ENCODE results near the gene ERG.

The ERG gene, protein sequence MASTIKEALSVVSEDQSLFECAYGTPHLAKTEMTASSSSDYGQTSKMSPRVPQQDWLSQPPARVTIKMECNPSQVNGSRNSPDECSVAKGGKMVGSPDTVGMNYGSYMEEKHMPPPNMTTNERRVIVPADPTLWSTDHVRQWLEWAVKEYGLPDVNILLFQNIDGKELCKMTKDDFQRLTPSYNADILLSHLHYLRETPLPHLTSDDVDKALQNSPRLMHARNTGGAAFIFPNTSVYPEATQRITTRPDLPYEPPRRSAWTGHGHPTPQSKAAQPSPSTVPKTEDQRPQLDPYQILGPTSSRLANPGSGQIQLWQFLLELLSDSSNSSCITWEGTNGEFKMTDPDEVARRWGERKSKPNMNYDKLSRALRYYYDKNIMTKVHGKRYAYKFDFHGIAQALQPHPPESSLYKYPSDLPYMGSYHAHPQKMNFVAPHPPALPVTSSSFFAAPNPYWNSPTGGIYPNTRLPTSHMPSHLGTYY

DNA sequence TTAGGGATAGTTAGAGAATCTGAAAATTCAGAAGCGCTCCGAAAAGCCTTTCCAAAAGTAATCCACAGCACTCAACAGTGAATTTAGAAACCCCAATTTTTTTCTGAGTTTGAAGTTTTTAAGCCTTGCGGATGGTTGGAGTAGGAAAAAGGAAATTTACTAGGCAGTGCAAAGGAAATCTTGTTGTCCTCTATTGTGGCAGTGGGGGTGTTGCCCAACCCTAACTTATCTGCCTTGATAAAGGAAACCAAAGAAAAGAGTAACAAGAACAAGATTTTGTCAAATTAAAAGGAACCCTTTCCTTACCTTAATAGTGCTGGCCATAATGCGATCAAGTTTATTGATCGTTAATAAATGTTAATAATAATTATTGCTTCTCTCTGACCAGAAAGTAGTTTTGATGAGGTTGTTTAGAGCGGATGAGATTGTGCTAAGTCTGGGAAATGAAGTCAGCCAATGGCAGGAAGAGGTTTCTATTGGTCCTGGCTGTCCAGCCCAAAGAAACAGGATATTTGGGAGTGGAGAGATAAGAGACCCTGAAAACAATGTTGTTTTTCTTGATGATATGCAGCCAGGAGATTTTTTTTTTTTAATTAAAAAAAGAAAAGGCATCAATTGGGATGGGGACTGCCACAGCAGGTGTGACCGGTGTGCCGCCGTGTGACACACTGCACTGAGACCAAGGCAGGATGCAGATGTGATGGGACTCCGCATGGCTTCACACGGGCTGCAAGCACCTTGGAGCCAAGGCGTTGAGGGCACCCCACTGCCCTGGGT is at the start of gene ERG:
Gene ERG (minus strand): TSS at position 421 of the 777 bp plus-strand sequence. CDS start 97 bp downstream, at position 324.
- no peak for DNase-seq (ENCODE audit: low spot score)

DNA sequence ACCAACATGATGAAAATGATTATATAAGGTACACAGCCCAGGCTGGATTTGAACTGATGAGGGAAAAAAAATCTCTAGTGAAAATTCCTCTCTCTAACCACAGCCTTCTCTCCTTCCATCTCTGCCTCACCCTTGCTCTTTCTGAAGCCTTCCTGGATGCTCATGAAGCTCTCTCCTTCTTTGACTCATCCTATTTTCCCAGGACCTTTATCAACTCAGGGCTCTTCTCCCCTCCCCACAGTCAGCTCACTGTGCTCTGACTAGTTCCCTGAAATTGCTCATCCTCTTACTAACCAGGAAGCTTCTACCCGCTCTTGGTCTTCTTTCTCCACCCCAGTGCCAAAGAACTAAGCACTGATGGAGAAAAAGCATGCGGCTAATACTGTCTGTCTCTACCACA is 46.4 kb upstream of the ERG start:
- no peak for DNase-seq (ENCODE audit: low spot score)

DNA sequence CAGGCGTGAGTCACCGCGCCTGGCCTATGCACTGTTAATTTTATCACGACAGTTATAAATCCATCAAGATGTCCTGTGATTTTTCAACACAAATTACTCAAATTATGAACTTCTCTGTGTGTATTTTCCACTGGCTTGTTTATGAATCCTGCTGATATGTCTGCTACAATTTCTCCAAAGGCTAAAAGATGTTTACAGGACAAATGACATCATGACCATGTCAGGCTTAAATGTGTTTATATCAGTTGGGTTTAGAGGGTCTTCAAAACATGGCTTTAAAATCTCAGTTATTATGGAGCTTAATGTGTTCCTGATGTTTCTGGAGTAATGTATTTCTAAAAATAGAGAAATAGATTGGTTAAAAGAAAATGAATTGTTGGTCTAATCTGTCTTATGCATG is 44.0 kb upstream of the ERG start:
- no peak for DNase-seq (ENCODE audit: low spot score)

DNA sequence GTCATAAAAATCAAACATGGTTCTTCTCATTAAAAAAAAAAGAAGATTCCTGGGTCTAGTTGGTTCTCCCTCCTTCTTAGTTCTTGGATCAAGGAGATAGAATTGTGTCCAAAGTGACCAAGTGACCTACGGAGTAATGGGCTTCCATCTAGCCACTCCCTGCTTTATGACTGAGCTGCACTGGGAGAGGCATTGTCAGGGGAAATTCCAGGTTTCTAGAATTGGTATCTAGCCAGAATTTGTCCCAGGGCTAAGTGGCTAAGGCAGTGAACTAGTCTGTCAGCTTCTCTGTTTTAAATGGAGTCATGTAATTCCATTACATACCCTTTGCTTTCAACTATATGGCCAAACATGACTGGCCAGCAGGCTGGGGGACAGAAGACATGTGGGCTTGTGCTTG is 40.1 kb upstream of the ERG start:
- DNase-seq (ENCODE audit: low spot score) = no peak

DNA sequence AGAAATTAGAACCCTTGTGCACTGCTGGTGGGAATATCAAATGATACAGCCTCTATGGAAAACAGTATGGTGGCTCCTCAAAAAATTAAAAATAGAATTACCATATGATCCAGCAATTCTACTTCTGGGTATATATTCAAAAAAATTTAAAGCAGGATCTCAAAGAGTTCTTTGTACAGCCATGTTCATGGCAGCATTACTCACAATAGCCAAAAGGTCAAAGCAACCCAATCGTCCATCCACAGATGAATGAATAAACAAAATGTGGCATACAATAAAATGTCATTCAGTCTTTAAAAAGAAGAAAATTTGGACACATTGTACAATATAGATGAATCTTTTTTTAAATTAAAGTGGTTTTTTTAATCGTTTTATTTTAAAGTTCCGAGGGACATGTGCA is 36.3 kb upstream of the ERG start:
- DNase-seq (ENCODE audit: low spot score) = no peak

DNA sequence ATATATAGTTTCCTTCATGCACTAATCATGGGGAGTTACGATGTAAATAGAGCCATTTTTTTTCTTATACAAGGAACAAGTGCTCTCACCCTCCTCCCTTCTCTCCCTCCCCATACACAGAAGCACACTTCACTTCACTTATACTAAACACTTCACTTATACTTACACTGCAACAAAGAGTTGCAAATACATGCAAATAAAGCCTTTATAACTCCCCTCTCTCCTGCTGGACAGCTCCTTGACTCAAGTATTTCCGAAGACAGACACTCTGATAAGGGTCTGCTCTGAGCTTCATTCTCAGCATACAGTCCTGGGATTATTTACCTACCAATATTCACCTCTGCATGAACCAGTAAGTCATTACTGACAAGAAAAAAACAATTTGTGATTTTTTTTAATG is 35.6 kb upstream of the ERG start:
- DNase-seq (ENCODE audit: low spot score) = no peak

DNA sequence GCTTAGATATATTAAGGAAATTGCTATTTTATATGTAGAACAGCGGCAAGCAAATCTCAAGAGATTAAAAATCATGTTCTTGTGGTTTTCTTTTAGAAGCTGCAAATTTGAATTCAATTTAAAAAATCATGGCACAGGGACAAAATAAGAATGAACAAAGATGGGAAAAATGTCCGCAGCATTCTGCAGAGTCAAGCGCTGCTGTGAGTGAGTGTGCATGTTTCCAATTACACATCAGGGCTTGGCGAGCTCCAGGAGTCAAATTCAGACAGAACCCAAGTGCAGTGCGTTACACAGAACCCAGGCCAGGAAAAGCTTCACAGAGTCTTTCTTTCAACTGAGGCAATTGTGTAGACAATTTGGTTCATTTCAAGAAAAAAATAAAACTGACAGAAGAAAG is 33.3 kb upstream of the ERG start:
- no peak for DNase-seq (ENCODE audit: low spot score)

DNA sequence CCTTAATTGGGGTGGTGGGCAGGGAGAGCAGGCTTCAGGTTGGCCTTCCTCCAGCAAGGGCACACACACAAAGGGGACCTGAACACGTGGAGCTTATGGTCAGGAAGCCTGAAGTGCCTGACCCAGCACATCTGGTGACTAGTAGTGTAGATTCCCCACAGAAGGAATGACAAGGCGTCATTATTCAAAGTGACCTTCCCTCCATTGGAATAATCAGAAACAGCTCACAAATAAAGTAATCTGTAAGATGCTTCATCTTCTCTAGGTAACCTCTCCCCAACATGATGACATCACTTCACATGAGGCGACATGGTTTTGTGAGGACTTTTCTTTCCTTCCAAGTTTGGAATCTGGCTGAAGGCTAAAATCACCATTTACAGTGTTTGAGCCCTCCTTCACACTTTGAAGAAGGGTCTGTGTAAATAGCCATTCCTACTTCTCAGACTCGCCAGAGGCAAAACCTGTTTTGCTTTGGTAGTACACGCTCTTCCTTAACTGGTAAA is 32.8 kb upstream of the ERG start:
- DNase-seq (ENCODE audit: low spot score) = no peak

DNA sequence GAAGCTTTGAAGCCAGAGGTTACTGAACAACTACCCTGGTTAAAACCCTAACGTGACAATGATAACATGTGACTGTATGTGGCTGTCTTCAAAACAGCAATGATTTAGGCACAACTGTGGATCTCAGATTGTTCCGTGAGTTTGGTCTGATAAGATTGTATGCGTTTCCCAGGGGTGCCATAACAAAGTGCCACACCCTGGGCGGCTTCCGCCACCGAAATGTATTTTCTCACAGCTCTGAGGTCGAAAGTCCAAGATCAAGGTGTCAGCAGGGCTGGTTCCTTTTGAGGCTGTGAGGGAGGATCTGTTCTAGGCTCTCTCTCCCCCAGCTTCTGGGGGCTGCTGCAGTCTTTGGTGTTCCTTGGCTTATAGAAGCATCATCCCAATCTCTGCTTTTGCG is 29.5 kb upstream of the ERG start:
- DNase-seq (ENCODE audit: low spot score) = no peak

DNA sequence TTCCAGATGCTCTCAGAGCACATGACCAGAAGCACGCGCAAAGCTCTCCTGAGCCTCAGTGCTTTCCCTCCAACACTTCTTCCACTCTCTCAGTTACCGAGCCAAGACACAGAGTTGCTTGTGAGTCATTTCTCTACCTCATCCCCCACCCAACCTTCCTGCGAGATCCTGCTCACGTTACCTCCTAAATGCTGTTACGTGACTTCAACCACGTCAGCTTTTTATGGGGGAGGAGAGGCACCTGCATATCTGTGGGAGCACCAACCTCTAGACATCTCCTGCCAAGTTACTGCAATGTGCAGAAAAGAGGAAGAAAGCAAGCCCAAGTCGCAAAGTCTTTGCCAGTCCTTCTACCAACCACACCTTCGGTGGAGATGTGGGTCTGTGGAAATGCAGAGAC is 27.2 kb upstream of the ERG start:
- DNase-seq (ENCODE audit: low spot score) = no peak

DNA sequence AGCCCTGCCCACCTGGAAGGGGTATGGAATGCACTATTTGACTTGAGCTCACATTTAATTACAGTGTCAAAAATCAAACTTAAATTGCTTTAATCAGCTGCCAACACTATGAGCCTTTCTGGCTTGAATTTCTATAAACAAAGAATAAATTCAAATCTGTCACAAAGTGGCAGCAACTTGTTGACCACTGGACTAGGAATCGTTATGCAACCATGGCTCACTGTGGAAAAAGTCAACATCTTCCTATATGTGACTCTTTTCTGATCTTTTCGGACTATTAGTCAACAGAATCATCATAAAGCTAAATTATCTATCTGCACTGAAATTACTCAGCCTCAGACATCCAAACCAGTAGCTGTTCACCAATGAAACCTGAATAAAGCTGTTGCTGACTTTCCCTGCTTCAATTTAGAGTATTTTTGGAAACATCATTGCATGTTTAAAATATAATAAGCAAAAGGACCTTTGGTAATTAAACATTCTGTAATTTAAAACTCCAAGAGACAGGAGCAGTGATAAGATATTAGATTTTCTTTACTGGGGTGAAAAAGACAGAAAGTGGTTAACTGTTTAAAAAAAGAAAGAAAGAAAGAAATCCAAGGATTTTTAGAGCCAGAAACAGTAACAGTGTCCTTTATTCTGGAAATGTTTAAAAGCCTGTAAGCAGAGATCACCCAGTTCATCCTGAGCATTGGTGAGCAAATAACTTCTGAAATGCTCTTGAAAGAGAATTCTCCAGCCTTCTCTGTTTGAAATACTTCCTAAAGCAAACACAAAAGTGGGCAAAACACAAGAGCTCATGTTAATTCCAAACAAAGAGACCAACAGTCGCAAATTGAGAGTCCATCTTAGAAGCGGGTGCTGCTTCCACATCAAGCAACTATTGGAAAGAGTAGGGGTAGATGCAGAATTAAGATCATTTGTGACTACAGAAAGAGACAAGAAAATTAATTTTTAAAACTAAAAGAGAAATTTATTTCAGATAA is 26.2 kb upstream of the ERG start:
- DNase-seq (ENCODE audit: low spot score) = no peak

DNA sequence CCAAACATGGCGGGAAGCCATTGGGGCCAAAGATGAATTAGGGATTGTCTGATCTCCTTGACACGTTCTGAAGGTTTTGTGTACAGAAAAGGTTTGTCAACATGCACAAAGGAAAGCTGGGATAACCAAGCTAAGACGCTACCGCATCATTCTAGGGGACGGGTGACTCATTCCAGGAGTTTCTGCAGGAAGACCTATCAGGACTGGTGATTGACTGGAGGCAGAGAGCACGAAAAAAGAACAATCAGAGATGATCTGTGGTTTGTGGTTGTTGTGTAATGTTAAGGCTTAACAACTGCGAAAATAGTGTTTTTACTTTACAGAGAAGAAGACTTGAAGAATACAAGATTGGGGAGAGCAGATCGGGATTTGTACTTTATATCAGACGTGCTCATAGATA is 22.2 kb upstream of the ERG start:
- no peak for DNase-seq (ENCODE audit: low spot score)

DNA sequence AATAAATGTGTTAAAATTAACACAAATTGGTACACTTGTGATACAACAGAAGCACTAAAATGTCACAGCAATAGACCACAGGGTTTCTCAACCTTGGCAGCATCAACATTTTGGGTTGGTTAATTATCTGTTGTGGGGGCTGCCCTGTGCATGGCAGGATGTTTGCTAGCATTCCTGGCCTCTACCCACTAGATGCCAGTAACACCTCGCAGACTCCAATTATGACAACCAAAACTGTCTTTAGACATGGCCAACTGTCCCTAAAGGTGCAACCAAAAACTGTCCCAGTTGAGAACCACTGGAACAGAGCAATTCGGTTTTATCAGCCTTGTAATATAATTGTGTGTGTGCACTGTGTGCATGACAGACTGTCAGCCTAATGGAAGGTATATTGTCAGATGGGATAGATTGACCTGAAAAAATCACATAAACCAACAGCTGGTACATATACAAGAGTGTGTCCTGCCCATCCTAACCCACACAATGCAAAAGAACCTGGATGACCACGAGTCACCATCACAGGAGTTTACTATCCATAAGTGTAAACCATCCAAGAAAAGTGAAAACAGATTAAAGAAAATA is 13.5 kb upstream of the ERG start:
- no peak for DNase-seq (ENCODE audit: low spot score)

DNA sequence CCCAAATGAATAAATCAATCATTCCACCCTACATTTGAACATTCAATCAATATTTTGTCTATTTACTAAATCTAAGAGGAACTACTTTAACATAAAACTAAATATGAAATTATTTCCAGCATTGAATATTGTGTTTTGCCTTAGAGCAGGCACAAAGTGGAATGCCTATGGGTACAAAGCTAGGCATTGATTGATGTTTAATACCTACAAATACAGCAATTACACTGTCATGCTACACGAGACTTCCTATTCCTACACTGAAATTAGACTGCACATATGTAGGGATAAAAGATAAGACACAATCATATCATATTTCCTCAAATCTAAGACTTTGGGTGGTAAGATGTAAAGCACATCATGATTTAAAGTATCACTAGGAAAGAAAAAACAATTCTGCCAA is 12.9 kb upstream of the ERG start:
- no peak for DNase-seq (ENCODE audit: low spot score)

DNA sequence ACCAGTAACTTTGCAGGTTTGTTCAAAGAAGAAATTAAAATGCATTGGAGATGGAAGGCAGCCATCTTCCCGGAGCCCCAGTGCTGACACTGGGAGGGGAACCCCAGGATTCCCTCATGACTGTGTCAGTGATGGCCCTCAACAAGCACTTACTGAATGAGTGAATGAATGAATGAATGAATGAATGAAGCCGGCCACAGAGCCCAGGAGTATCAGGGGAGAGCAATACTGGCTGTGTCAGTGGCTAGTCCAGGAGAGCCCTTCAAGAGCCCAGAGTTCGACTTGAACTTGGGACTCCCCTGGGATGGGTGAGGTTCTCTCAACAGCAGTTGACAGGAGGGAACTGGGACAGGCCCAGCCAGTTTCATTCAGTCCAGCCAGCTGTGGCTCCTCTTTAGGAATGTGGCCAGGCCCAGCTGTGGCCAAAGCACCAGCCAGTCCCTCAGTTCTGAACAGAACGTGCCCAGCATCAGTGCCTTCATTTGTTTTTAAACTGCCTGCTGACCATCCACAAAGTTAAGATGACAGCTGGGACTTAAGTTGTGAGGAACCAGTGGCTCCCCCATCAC is 9.2 kb upstream of the ERG start:
- DNase-seq (ENCODE audit: low spot score) = no peak

DNA sequence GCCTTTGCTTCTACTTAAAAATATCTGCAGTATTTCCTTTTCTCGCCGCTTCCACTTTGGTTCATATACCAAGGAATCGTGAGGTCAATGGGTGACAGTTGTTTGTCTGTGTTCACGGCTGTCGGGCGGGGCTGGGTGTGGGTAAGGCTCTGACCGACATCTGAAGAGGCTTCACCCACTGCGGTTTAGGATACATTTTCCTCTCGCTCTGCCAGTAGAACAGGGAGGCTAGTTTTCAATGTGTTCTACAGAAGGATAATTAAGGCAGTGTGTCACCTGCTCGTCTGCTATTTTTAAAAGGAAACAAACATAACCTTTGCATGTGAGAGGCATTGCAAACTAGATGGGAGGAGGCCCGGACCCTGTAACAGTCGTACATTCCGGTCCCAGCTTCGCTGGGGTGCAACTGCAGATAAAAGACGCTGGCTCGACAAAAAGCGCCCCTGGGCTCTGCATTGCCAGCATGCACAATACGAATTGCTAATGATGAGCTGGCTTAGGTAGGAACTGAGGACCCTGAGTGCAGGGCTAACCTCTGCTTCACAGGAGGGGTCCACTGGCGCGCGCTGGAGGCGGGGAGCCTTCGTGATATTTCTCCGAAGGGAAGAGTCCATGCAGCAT is 8.5 kb upstream of the ERG start:
- DNase-seq (ENCODE audit: low spot score) = no peak

DNA sequence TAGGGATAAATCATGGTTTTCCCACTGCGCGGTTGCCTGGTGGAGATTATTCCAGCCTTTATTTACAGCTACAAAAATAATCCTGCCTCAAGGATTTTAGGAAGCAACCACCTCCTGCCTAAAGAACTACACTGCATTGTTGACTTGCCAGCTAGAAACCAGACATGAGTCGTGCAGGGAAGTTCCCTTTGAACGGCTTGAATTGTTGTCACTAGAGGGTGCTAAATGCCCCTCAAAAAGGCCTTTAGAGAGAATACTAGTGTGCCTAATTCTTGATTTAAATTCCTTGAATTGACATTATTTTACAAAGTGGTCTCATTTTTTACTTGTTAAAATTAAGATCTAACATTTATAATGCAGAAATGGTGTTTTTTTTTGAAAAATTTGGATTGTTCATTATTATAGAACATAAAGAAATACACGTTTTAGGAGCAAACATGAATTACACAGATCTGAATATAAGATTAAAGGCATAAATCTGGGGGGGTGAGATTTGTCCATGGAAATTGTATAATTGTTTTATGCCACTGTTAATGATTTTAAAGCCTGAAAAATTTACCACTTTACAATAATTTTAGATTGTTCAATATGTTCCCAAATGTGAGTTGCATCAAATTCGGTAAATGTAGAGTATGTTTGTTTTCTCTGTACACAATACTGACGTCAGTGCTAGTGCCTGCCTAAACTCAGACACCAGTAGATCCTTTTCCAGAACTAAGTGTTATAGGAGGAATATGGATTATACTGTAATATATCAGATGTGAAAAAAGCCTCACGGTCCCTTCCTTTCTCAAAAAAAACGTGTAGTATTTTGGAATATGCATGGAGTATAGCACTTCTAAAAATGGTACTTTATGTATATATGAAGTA is 7.6 kb upstream of the ERG start:
- peak; percentile 43 for DNase-seq (ENCODE audit: low spot score)

DNA sequence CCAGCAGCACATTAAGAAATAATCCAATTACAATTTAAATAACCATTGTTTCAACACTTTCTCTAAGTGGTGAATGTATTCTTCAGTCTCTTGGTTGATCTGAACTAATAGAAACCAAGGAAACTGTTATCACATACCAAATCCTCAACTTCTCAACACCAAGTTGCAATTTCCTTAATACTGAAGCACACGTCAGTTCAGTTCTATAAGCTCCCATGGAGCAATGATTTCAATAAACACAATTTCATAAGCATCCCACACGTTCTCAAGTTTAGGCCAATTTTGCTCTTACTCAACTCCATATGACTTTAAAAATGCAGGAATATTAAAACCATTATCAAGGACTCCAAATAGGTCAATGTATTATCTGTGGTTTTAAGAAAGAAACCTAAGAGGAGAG is 5.8 kb upstream of the ERG start:
- DNase-seq (ENCODE audit: low spot score) = no peak

DNA sequence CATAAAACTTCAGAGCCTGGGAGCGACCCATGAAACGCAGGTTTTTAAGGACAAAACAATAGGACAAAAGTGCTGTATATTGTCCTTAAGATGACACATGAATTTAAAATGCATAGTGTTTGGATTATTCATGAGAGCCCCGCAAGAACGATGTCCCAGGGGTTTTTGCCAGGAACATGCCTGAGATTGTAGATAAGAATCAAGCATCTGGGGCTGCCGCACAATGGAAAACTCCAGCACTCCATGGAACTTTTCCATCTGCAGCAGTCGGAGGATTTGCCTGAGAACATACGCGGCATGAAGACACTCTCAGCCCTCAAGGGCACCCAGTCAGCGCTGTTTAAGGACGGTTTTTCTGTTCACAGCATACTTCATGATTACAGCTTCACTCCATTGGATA is 5.3 kb upstream of the ERG start:
- DNase-seq (ENCODE audit: low spot score) = no peak

DNA sequence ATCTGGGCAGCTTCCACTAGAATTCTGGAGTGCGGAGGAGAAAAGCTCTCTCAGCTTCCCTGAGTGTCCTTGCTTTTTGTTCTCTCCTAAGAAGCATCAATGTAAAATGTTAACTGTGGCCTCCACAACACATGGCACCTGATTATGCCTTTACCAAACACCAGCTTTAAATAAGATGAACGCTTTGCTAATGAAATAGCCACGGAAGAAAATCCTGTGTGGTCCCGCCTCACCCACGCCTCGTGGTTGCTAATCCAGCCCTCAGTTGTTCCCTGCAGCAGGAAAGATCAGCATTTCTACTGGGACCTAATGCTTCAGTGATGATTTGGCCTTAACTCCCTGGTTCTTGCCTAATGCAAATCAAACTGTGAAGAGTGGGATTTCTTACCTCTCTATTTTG is 1.8 kb upstream of the ERG start:
- DNase-seq (ENCODE audit: low spot score) = no peak

All from COLO829 (cell line).